C4-2B (cell line): ENCODE data around the gene ATP8B1.

Experiments
- ZFX ChIP-seq: fragments of 450-650 bp; IDR thresholded peaks from 2 replicates; pipeline ENCODE4 v1.6.1; 2017
- TF ChIP-seq, protein P1 (sequence below): fragments of 450-650 bp; conservative IDR thresholded peaks from 2 replicates; pipeline ENCODE4 v1.5.1; 2017; ENCODE audit warnings: mild to moderate bottlenecking

DNA sequence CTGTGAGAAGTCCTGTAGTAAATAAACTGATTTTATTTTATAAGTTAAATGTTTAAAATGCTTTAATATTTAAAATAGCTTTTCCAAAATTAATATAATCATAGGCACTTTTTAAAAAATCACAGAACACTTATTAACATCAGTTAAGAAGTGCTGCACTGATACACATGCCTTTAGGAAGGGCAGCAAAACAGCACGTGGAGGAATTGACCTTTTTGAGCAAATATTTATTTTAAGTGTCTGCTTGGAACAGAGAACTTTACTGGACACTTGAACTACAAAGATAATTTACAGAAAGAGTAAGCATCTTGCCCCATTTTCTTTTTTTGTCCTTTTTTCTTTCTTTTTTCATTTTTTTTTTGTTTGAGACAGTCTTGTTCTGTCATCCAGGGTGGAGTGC lies 93.8 kb downstream of the ATP8B1 start:
- TF ChIP-seq, protein P1, sequence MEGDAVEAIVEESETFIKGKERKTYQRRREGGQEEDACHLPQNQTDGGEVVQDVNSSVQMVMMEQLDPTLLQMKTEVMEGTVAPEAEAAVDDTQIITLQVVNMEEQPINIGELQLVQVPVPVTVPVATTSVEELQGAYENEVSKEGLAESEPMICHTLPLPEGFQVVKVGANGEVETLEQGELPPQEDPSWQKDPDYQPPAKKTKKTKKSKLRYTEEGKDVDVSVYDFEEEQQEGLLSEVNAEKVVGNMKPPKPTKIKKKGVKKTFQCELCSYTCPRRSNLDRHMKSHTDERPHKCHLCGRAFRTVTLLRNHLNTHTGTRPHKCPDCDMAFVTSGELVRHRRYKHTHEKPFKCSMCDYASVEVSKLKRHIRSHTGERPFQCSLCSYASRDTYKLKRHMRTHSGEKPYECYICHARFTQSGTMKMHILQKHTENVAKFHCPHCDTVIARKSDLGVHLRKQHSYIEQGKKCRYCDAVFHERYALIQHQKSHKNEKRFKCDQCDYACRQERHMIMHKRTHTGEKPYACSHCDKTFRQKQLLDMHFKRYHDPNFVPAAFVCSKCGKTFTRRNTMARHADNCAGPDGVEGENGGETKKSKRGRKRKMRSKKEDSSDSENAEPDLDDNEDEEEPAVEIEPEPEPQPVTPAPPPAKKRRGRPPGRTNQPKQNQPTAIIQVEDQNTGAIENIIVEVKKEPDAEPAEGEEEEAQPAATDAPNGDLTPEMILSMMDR = no peak
- no peak for TF ChIP-seq ZFX
